K562 (cell line): Measurements from ENCODE around the gene HEPACAM2. TPM values are rescaled to one million over a fixed set of nuclear protein-coding genes. Genes with fewer than 3 reads are reported as not detected.

ENCODE experiments used
- ATAC-seq: fragments of 200-7000 bp; cut with Tn5 transposase; 3 replicates; pipeline ENCODE4 v1.9.1; 2020; ENCODE audit warnings: moderate library complexity
- BruUV-seq: library from RNA; stranded (reverse); fragments of 400-500 nt; replicated peaks from 2 replicates; lab custom pipeline; 2021; lab: Mats Ljungman, UMichigan
- CTCF ChIA-PET: fragments of 300-600 bp; formaldehyde crosslinking; extraction: SDS; loops from one replicate; lab custom pipeline; 2021; ENCODE audit warnings: low intra/inter-chr PET ratio; lab: Yijun Ruan, JAX
- POLR2A ChIA-PET: fragments of 300-600, 350-650 bp; sonication (Branson Sonifier 250); formaldehyde crosslinking; extraction: SDS; loops from one replicate; lab custom pipeline; 2021; ENCODE audit warnings: antibody characterized with exemption, inconsistent platforms; lab: Yijun Ruan, JAX
- DNase-seq, 4 experiments: peaks; one replicate each; pipeline versions ENCODE4 v3.0.0 to v3.0.0-alpha.2; 2011 to 2018; ENCODE audit warnings: low spot score in 3 of 4, mixed read lengths in 3 of 4; ENCODE audit errors: extremely low read depth in 1 of 4
- FAIRE-seq: peaks from 2 replicates; lab custom pipeline; 2011; peaks lifted over from hg19 to GRCh38; lab: Jason Lieb, UNC
- H2AFZ ChIP-seq: 2 replicates; pipeline ENCODE4 v1.6.0; 2011; ENCODE audit warnings: low read depth, low read length, control low read depth, inconsistent platforms
- H3K27ac ChIP-seq: fragments of 200-600 bp; 3 replicates; pipeline ENCODE4 v1.8.0; 2011; ENCODE audit warnings: low read depth, mild to moderate bottlenecking, control low read depth, inconsistent platforms, low read length, moderate library complexity, mixed read lengths; ENCODE audit errors: extremely low read depth
- H3K27me3 ChIP-seq, 2 experiments: fragments of 300-600 bp in 1 of 2; 2 replicates in 1 of 2; 3 replicates in 1 of 2; pipeline versions ENCODE4 v1.6.0 to v1.8.0; 2011; ENCODE audit warnings: inconsistent platforms in 2 of 2, low read length in 2 of 2, mild to moderate bottlenecking in 1 of 2, mixed read lengths in 1 of 2, moderate library complexity in 1 of 2; ENCODE audit not compliant: control insufficient read depth in 2 of 2, insufficient read depth in 2 of 2
- H3K36me3 ChIP-seq: fragments of 300-600 bp; 3 replicates; pipeline ENCODE4 v1.8.0; 2011; ENCODE audit warnings: mild to moderate bottlenecking, low read length, inconsistent platforms; ENCODE audit not compliant: control insufficient read depth, insufficient read depth
- H3K4me1 ChIP-seq, 2 experiments: fragments of 200-600 bp in 1 of 2; replicated peaks in 1 of 2; 2 replicates in 1 of 2; 3 replicates in 1 of 2; pipeline versions ENCODE4 v1.5.1 to v1.8.0; 2011; ENCODE audit warnings: inconsistent platforms in 2 of 2, low read length in 2 of 2, mild to moderate bottlenecking in 1 of 2, mixed read lengths in 1 of 2, moderate library complexity in 1 of 2; ENCODE audit not compliant: control insufficient read depth in 2 of 2, insufficient read depth in 2 of 2
- H3K4me2 ChIP-seq: 2 replicates; pipeline ENCODE4 v1.6.1; 2011; ENCODE audit warnings: low read length, control low read depth, inconsistent platforms, mixed read lengths; ENCODE audit not compliant: insufficient read depth
- H3K4me3 ChIP-seq: fragments of 200-600 bp; sonication (generic), shearing (Covaris generic); 2 replicates; pipeline ENCODE4 v1.5.1; 2016; ENCODE audit warnings: control low read depth, inconsistent platforms
- H3K79me2 ChIP-seq: fragments of 200-600 bp; 3 replicates; pipeline ENCODE4 v1.8.0; 2011; ENCODE audit warnings: low read length, inconsistent platforms; ENCODE audit not compliant: control insufficient read depth, insufficient read depth
- H3K9ac ChIP-seq, 2 experiments: 2 replicates each; pipeline versions ENCODE4 v1.6.0 to v1.6.1; 2011; ENCODE audit warnings: low read depth in 2 of 2, low read length in 2 of 2, control low read depth in 1 of 2, inconsistent platforms in 1 of 2, mild to moderate bottlenecking in 1 of 2, mixed read lengths in 1 of 2; ENCODE audit not compliant: insufficient read depth in 1 of 2
- H3K9me1 ChIP-seq: one replicate; pipeline ENCODE4 v1.6.0; 2011; ENCODE audit warnings: inconsistent platforms, mild to moderate bottlenecking, low read length, moderate library complexity; ENCODE audit not compliant: control insufficient read depth, insufficient read depth
- H3K9me3 ChIP-seq: replicated peaks from 2 replicates; pipeline ENCODE4 v1.5.1; 2011; ENCODE audit warnings: low read depth, low read length, inconsistent platforms; ENCODE audit not compliant: control insufficient read depth, insufficient read depth
- H4K20me1 ChIP-seq: replicated peaks from 2 replicates; pipeline ENCODE4 v1.6.1; 2011; ENCODE audit warnings: low read length, inconsistent platforms, mixed read lengths; ENCODE audit not compliant: control insufficient read depth, insufficient read depth
- CBX8 ChIP-seq: fragments of 200-600 bp; sonication (generic); IDR thresholded peaks from 2 replicates; pipeline ENCODE4 v1.6.1; 2012; ENCODE audit warnings: borderline replicate concordance, mixed run types, low read depth, mild to moderate bottlenecking, moderate library complexity, mixed read lengths, low read length, control low read depth, inconsistent platforms; ENCODE audit not compliant: poor library complexity, severe bottlenecking; ENCODE audit errors: extremely low read depth
- ELK3 ChIP-seq: fragments of 450-650 bp; formaldehyde crosslinking; IDR thresholded peaks from 2 replicates; pipeline ENCODE4 v1.4.0; 2020; ENCODE audit warnings: mild to moderate bottlenecking
- HLTF ChIP-seq: fragments of 450-650 bp; IDR thresholded peaks from 2 replicates; pipeline ENCODE4 v1.6.1; 2016
- NRF1 ChIP-seq, 2 experiments: fragments of 450-650 bp; IDR thresholded peaks in 1 of 2; conservative IDR thresholded peaks in 1 of 2; 2 replicates each; pipeline ENCODE4 v1.6.1; 2014; ENCODE audit warnings: mild to moderate bottlenecking in 2 of 2
- PHF8 ChIP-seq: fragments of 200-600 bp; sonication (generic); IDR thresholded peaks from 2 replicates; pipeline ENCODE4 v1.6.1; 2012; ENCODE audit warnings: mixed run types, mild to moderate bottlenecking, inconsistent platforms, low read length, moderate library complexity, borderline replicate concordance
- PTBP1 ChIP-seq: fragments of 200-400 bp; formaldehyde crosslinking; IDR thresholded peaks from 2 replicates; pipeline ENCODE4 v1.6.1; 2017; ENCODE audit warnings: low read depth, low read length
- SLC30A9 ChIP-seq: fragments of 250-450 bp; sonication (Bioruptor Pico); IDR thresholded peaks from 2 replicates; pipeline ENCODE4 v1.8.0; 2022; ENCODE audit warnings: mild to moderate bottlenecking, moderate library complexity
- TEAD2 ChIP-seq: fragments of 450-650 bp; IDR thresholded peaks from 2 replicates; pipeline ENCODE4 v1.6.1; 2016; ENCODE audit warnings: missing genetic modification characterization, control low read depth, missing compliant biosample characterization
- U2AF2 ChIP-seq: fragments of 200-400 bp; formaldehyde crosslinking; optimal IDR thresholded peaks from 2 replicates; pipeline ENCODE3; 2017; ENCODE audit warnings: low read depth, mild to moderate bottlenecking, low read length
- ZNF3 ChIP-seq: fragments of 250-450 bp; sonication (Bioruptor Pico); IDR thresholded peaks from 2 replicates; pipeline ENCODE4 v1.5.0; 2021; ENCODE audit warnings: mild to moderate bottlenecking, moderate library complexity
- WGBS: fragments of 100-300 bp; shearing (Covaris generic); methylation state at CpG from one replicate; pipeline ENCODE4 v1.1.6; 2016; ENCODE audit warnings: low coverage, mixed read lengths; ENCODE audit not compliant: insufficient coverage; ENCODE audit errors: missing lambda C conversion rate; 5-methylcytosine and 5-hydroxymethylcytosine counted together
- in situ Hi-C: fragments of 300-500 bp; cut with MboI; formaldehyde crosslinking; loops from 4 replicates; pipeline ENCODE4 v1.15.0; 2018; ENCODE audit warnings: inconsistent platforms, mixed read lengths
- intact Hi-C: fragments of 100-400 bp; cut with micrococcal nuclease; formaldehyde crosslinking; loops from 2 replicates; pipeline ENCODE4 v1.14.2; 2022
- polyA plus RNA-seq, 8 experiments: library from polyadenylated mRNA; depleted of rRNA in 4 of 8; stranded (reverse) in 5 of 8; unstranded in 3 of 8; fragments of >200 nt; fragmentation: Nextera tagmentation in 2 of 8; fragmentation: Illumina TruSeq in 1 of 8; extraction: Ambion mirVana in 2 of 8; extraction: Trizol in 1 of 8; gene quantifications; 2 replicates each; pipeline versions ENCODE4 v1.2.1 to v1.2.3, GENCODE V29; 2011 to 2014; ENCODE audit warnings: inconsistent platforms in 1 of 8, missing spikeins in 1 of 8
- total RNA-seq, 7 experiments: library from RNA; depleted of rRNA in 6 of 7; stranded (reverse); fragments of >200 nt in 6 of 7; fragmentation: Illumina TruSeq in 2 of 7; extraction: Trizol in 2 of 7; gene quantifications; 2 replicates each; pipeline versions ENCODE4 v1.2.1 to v1.2.3, GENCODE V29; 2011 to 2021; ENCODE audit warnings: low replicate concordance in 1 of 7
- TF ChIP-seq, protein P1 (sequence below), 2 experiments: IDR thresholded peaks in 1 of 2; conservative IDR thresholded peaks in 1 of 2; 2 replicates each; pipeline ENCODE4 v1.6.1; 2016; ENCODE audit warnings: low read depth in 2 of 2, mild to moderate bottlenecking in 1 of 2, missing compliant biosample characterization in 1 of 2, missing genetic modification characterization in 1 of 2, moderate library complexity in 1 of 2
- TF ChIP-seq, protein P2 (sequence below): fragments of 250-450 bp; sonication (Bioruptor Pico); IDR thresholded peaks from 2 replicates; pipeline ENCODE4 v1.8.0; 2021; ENCODE audit warnings: moderate library complexity, mild to moderate bottlenecking, inconsistent platforms
- TF ChIP-seq, protein P3 (sequence below): fragments of 450-650 bp; IDR thresholded peaks from 2 replicates; pipeline ENCODE4 v1.6.1; 2017; ENCODE audit warnings: antibody characterized with exemption

Gene HEPACAM2
- total and polyA plus RNA-seq, 9 of the 15 experiments (the other 6 are each of a cell fraction or from before 2014, with no cell fraction given): 2.0 to 6.5 (median 3.9) TPM

GRCh38 chr7:93203496-93203895 is 22.8 kb downstream of the HEPACAM2 start:
- H3K27me3 ChIP-seq: no peaks in the 10 kb centered on the region; a peak in 1 of 5 replicates
- no peak for DNase-seq
- H2AFZ ChIP-seq: no peak overlapping the region
- in situ Hi-C loops (no loop called here), intact Hi-C loops (no loop called here)
- WGBS: 10% methylated on average over 3 of the region's 3 CpGs
- no peaks in the 10 kb centered on the region for H4K20me1 ChIP-seq
- H3K79me2 ChIP-seq: no peaks in the 10 kb centered on the region
- ChIA-PET POLR2A (no interaction called here), CTCF (no interaction called here)
- H3K4me3 ChIP-seq: no peak overlapping the region
- BruUV-seq: no TSS peak
- H3K4me2 ChIP-seq: no peak overlapping the region
- no peak overlapping the region for H3K9ac ChIP-seq
- H3K4me1 ChIP-seq: no peaks in the 10 kb centered on the region
- no peak; the same call in 2 of the 3 replicates for ATAC-seq
- no peak overlapping the region for H3K27ac ChIP-seq
- TF ChIP-seq, protein P1, sequence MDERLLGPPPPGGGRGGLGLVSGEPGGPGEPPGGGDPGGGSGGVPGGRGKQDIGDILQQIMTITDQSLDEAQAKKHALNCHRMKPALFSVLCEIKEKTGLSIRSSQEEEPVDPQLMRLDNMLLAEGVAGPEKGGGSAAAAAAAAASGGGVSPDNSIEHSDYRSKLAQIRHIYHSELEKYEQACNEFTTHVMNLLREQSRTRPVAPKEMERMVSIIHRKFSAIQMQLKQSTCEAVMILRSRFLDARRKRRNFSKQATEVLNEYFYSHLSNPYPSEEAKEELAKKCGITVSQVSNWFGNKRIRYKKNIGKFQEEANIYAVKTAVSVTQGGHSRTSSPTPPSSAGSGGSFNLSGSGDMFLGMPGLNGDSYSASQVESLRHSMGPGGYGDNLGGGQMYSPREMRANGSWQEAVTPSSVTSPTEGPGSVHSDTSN (CRISPR knock-in tag; IDR thresholded peaks at IDR 0.05; ENCODE audit: low read depth): no peak
- TF ChIP-seq, protein P1 (tag; conservative IDR thresholded peaks at IDR 0.05; ENCODE audit: low read depth): no peak
- TF ChIP-seq SLC30A9 (no peak), U2AF2 (no peak), ELK3 (no peak), ZNF3 (CRISPR knock-in tag) (no peak), NRF1 (conservative IDR thresholded peaks at IDR 0.05 in 1 of 2, IDR thresholded peaks at IDR 0.05 in 1 of 2) (no peak), HLTF (no peak), PHF8 (no peak), CBX8 (no peak), PTBP1 (no peak), TEAD2 (tag) (no peak)
- TF ChIP-seq, protein P2, sequence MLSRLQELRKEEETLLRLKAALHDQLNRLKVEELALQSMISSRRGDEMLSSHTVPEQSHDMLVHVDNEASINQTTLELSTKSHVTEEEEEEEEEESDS (CRISPR knock-in tag): no peak
- TF ChIP-seq, protein P3, sequence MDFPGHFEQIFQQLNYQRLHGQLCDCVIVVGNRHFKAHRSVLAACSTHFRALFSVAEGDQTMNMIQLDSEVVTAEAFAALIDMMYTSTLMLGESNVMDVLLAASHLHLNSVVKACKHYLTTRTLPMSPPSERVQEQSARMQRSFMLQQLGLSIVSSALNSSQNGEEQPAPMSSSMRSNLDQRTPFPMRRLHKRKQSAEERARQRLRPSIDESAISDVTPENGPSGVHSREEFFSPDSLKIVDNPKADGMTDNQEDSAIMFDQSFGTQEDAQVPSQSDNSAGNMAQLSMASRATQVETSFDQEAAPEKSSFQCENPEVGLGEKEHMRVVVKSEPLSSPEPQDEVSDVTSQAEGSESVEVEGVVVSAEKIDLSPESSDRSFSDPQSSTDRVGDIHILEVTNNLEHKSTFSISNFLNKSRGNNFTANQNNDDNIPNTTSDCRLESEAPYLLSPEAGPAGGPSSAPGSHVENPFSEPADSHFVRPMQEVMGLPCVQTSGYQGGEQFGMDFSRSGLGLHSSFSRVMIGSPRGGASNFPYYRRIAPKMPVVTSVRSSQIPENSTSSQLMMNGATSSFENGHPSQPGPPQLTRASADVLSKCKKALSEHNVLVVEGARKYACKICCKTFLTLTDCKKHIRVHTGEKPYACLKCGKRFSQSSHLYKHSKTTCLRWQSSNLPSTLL: no peak
- H3K36me3 ChIP-seq: no peaks in the 10 kb centered on the region
- FAIRE-seq: no peak
- H3K9me3 ChIP-seq: no peaks in the 10 kb centered on the region
- H3K9me1 ChIP-seq: no peaks in the 10 kb centered on the region
